GM12878 (cell line): ENCODE measurements around the gene RUBCNL. TPM values are rescaled to one million over a fixed set of nuclear protein-coding genes. Genes with fewer than 3 reads are reported as not detected.
A peak's percentile ranks its signal among the peaks of the same experiment; 100 is the strongest.

Experiments used
- CBX3 ChIP-seq: fragments of 200-600 bp; sonication (generic); IDR thresholded peaks from 2 replicates; pipeline ENCODE4 v1.6.1; 2016; ENCODE audit warnings: low read depth, borderline replicate concordance
- CREB1 ChIP-seq: IDR thresholded peaks from 2 replicates; pipeline ENCODE4 v1.6.1; 2012; ENCODE audit warnings: low read depth, mild to moderate bottlenecking, inconsistent platforms
- EGR1 ChIP-seq, 2 experiments: IDR thresholded peaks; 1 replicate in 1 of 2; 2 replicates in 1 of 2; pipeline ENCODE4 v1.6.1; 2011 to 2012; ENCODE audit warnings: low read depth in 2 of 2, low read length in 2 of 2, borderline replicate concordance in 1 of 2, mild to moderate bottlenecking in 1 of 2, moderate library complexity in 1 of 2
- EZH2 ChIP-seq: IDR thresholded peaks from 2 replicates; pipeline ENCODE4 v1.6.1; 2012; ENCODE audit warnings: low read depth, mild to moderate bottlenecking, control low read depth, inconsistent platforms, low read length, borderline replicate concordance; ENCODE audit not compliant: control insufficient read depth
- FOXK2 ChIP-seq: fragments of 450-650 bp; IDR thresholded peaks from 2 replicates; pipeline ENCODE4 v1.6.1; 2017; ENCODE audit warnings: mild to moderate bottlenecking, moderate library complexity
- FOXM1 ChIP-seq: IDR thresholded peaks from 2 replicates; pipeline ENCODE4 v1.6.1; 2012; ENCODE audit warnings: low read depth, mild to moderate bottlenecking, inconsistent platforms, low read length, moderate library complexity
- IKZF2 ChIP-seq, 2 experiments: fragments of 450-650 bp; IDR thresholded peaks; 2 replicates each; pipeline ENCODE4 v1.6.1; 2017; ENCODE audit warnings: mild to moderate bottlenecking in 2 of 2, moderate library complexity in 2 of 2
- JUND ChIP-seq: IDR thresholded peaks from 2 replicates; pipeline ENCODE4 v1.6.1; 2012; ENCODE audit warnings: low read depth, mild to moderate bottlenecking, low read length, improper control_type of control experiment, moderate library complexity
- KAT2A ChIP-seq: conservative IDR thresholded peaks from 2 replicates; pipeline ENCODE4 v1.6.1; 2011; ENCODE audit warnings: low read depth, low read length; ENCODE audit not compliant: control insufficient read depth
- MTA3 ChIP-seq: IDR thresholded peaks from 2 replicates; pipeline ENCODE4 v1.6.1; 2012; ENCODE audit warnings: low read length, inconsistent platforms, borderline replicate concordance
- MYB ChIP-seq: fragments of 150-350 bp; IDR thresholded peaks from 2 replicates; pipeline ENCODE4 v1.6.1; 2014; ENCODE audit warnings: mild to moderate bottlenecking, low read depth, low read length, borderline replicate concordance
- MYC ChIP-seq: IDR thresholded peaks from 2 replicates; pipeline ENCODE4 v1.6.1; 2011; ENCODE audit warnings: mild to moderate bottlenecking, low read length, moderate library complexity, inconsistent platforms; ENCODE audit not compliant: insufficient read depth, insufficient replicate concordance, insufficient read length, severe bottlenecking
- NFYB ChIP-seq: IDR thresholded peaks from 2 replicates; pipeline ENCODE4 v1.6.1; 2011; ENCODE audit warnings: low read depth, mild to moderate bottlenecking, low read length, improper control_type of control experiment, moderate library complexity; ENCODE audit not compliant: insufficient read depth
- NR2C1 ChIP-seq: fragments of 450-650 bp; IDR thresholded peaks from 2 replicates; pipeline ENCODE4 v1.6.1; 2017; ENCODE audit warnings: antibody characterized with exemption, mild to moderate bottlenecking, moderate library complexity
- RB1 ChIP-seq: fragments of 450-650 bp; formaldehyde crosslinking; IDR thresholded peaks from 2 replicates; pipeline ENCODE4 v1.6.1; 2017; ENCODE audit warnings: mild to moderate bottlenecking, borderline replicate concordance
- RUNX3 ChIP-seq: IDR thresholded peaks from 2 replicates; pipeline ENCODE4 v1.6.1; 2012; ENCODE audit warnings: low read length, inconsistent platforms
- SMAD1 ChIP-seq: fragments of 450-650 bp; IDR thresholded peaks from 2 replicates; pipeline ENCODE4 v1.6.1; 2018; ENCODE audit warnings: mild to moderate bottlenecking, low read depth; ENCODE audit not compliant: partially characterized antibody
- SREBF1 ChIP-seq: IDR thresholded peaks from 2 replicates; pipeline ENCODE4 v1.6.1; 2012; ENCODE audit warnings: mild to moderate bottlenecking, low read length
- ZNF384 ChIP-seq: IDR thresholded peaks from 2 replicates; pipeline ENCODE4 v1.6.1; 2012; ENCODE audit warnings: low read depth, mild to moderate bottlenecking, low read length, improper control_type of control experiment, borderline replicate concordance
- ZNF592 ChIP-seq: fragments of 450-650 bp; IDR thresholded peaks from 2 replicates; pipeline ENCODE4 v1.6.1; 2017; ENCODE audit warnings: mild to moderate bottlenecking, moderate library complexity
- ZNF622 ChIP-seq: fragments of 450-650 bp; IDR thresholded peaks from 2 replicates; pipeline ENCODE4 v1.6.1; 2017; ENCODE audit warnings: mild to moderate bottlenecking, inconsistent platforms
- ZSCAN29 ChIP-seq: fragments of 450-650 bp; IDR thresholded peaks from 2 replicates; pipeline ENCODE4 v1.6.1; 2017; ENCODE audit warnings: mild to moderate bottlenecking, moderate library complexity
- polyA plus RNA-seq, 11 experiments: library from polyadenylated mRNA; depleted of rRNA in 4 of 11; unstranded in 6 of 11; stranded (reverse) in 5 of 11; fragments of >200 nt; fragmentation: Nextera tagmentation in 4 of 11; fragmentation: Illumina TruSeq in 1 of 11; extraction: Ambion mirVana in 4 of 11; extraction: Trizol in 1 of 11; gene quantifications; 1 replicate in 1 of 11; 2 replicates in 10 of 11; pipeline versions ENCODE4 v1.2.1 to v1.2.3, GENCODE V29; 2011 to 2016; ENCODE audit warnings: inconsistent platforms in 2 of 11, missing spikeins in 2 of 11, low read depth in 1 of 11
- total RNA-seq, 4 experiments: library from RNA; depleted of rRNA in 3 of 4; stranded (reverse); fragments of >200 nt in 3 of 4; fragmentation: Illumina TruSeq in 1 of 4; extraction: Trizol in 1 of 4; gene quantifications; 2 replicates each; pipeline versions ENCODE4 v1.2.1 to v1.2.3, GENCODE V29; 2013 to 2021
- TF ChIP-seq, protein P1 (sequence below): fragments of 450-650 bp; IDR thresholded peaks from 2 replicates; pipeline ENCODE4 v1.6.1; 2017; ENCODE audit warnings: mild to moderate bottlenecking, low read depth, inconsistent platforms; ENCODE audit not compliant: poor library complexity, severe bottlenecking
- TF ChIP-seq, protein P2 (sequence below): fragments of 450-650 bp; IDR thresholded peaks from 2 replicates; pipeline ENCODE4 v1.6.1; 2017; ENCODE audit warnings: mild to moderate bottlenecking

The RUBCNL gene
- total and polyA plus RNA-seq, 10 of the 15 experiments (the other 5 are each of a cell fraction or from before 2014, with no cell fraction given), result 0.71 to 51.9 (median 38.2) TPM

DNA sequence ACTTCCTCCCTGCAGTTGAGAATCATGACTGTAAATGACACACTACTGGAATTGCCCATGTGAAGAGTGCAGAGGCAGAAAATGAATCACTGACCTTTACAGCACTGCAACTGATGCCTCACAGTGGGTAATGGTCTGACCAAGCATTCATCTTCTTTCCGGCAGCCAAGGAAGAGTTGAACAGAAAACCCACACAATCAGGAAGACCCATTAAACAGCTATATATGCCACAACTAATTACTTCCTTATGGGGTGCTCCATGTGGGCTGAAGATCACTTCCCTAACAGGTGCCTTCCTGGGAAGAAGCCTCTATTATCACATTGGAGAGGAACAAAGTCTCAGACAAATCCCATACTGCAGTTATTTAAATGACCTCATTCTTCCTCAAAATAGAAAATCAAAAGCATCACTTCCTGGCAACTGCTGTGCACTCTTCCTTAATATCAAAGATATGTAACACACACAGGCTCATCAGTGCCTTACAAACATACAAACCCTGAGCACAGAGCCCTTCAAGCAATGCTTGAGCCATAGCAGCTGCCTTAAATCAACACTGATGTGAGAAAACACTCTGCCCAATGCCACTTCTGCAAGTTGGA, 45.8 kb downstream of the RUBCNL start (continued):
- TF ChIP-seq, protein P1, sequence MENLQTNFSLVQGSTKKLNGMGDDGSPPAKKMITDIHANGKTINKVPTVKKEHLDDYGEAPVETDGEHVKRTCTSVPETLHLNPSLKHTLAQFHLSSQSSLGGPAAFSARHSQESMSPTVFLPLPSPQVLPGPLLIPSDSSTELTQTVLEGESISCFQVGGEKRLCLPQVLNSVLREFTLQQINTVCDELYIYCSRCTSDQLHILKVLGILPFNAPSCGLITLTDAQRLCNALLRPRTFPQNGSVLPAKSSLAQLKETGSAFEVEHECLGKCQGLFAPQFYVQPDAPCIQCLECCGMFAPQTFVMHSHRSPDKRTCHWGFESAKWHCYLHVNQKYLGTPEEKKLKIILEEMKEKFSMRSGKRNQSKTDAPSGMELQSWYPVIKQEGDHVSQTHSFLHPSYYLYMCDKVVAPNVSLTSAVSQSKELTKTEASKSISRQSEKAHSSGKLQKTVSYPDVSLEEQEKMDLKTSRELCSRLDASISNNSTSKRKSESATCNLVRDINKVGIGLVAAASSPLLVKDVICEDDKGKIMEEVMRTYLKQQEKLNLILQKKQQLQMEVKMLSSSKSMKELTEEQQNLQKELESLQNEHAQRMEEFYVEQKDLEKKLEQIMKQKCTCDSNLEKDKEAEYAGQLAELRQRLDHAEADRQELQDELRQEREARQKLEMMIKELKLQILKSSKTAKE, result no peak
- no peak for TF ChIP-seq ZNF592
- TF ChIP-seq SREBF1, result no peak
- no peak for TF ChIP-seq SMAD1
- no peak for TF ChIP-seq MYB
- no peak for TF ChIP-seq FOXK2
- peak; percentile 23 to 47; a peak in 2 of 4 replicates for TF ChIP-seq IKZF2 (IDR thresholded peaks at IDR 0.05)
- TF ChIP-seq RUNX3, result peak; percentile 74
- no peak for TF ChIP-seq JUND
- TF ChIP-seq NFYB, result no peak
- no peak for TF ChIP-seq MTA3
- no peak for TF ChIP-seq MYC
- TF ChIP-seq RB1, result no peak
- TF ChIP-seq CBX3, result no peak
- peak; percentile 10; the same call in 1 of the 2 replicates for TF ChIP-seq CREB1
- TF ChIP-seq ZNF384, result no peak
- no peak for TF ChIP-seq ZSCAN29
- no peak for TF ChIP-seq NR2C1
- TF ChIP-seq EZH2, result no peak
- TF ChIP-seq FOXM1, result peak; percentile 42; the same call in 1 of the 2 replicates
- no peak for TF ChIP-seq KAT2A
- TF ChIP-seq, protein P2, sequence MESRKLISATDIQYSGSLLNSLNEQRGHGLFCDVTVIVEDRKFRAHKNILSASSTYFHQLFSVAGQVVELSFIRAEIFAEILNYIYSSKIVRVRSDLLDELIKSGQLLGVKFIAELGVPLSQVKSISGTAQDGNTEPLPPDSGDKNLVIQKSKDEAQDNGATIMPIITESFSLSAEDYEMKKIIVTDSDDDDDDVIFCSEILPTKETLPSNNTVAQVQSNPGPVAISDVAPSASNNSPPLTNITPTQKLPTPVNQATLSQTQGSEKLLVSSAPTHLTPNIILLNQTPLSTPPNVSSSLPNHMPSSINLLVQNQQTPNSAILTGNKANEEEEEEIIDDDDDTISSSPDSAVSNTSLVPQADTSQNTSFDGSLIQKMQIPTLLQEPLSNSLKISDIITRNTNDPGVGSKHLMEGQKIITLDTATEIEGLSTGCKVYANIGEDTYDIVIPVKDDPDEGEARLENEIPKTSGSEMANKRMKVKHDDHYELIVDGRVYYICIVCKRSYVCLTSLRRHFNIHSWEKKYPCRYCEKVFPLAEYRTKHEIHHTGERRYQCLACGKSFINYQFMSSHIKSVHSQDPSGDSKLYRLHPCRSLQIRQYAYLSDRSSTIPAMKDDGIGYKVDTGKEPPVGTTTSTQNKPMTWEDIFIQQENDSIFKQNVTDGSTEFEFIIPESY, result no peak
- TF ChIP-seq ZNF622, result no peak
- no peak for TF ChIP-seq EGR1 (IDR thresholded peaks at IDR 0.05; ENCODE audit: borderline replicate concordance in 1 of 2, low read depth in 2 of 2, low read length in 2 of 2)
